Stimulated activated CD8-positive, alpha-beta memory T cell treated with anti-CD3 and anti-CD28 coated beads, Interleukin-4, amount 100 ng/mL, for 4 hours (primary cell): ENCODE measurements around the gene NEU4.
"Not testable (repeated sequence)": the region's sequence is repeated elsewhere in the genome, so short reads cannot be mapped to it uniquely, and the experiment has no call there.

ENCODE experiments used
- DNase-seq, 2 donors: peaks; one replicate each; pipeline ENCODE4 v3.0.0-alpha.2; 2020; ENCODE audit warnings: low read depth in 2 of 2, low spot score in 1 of 2

Gene NEU4

GRCh38 chr2:241798631-241799521 is 10.1 kb upstream of the NEU4 start:
- DNase-seq, result no peak

DNA sequence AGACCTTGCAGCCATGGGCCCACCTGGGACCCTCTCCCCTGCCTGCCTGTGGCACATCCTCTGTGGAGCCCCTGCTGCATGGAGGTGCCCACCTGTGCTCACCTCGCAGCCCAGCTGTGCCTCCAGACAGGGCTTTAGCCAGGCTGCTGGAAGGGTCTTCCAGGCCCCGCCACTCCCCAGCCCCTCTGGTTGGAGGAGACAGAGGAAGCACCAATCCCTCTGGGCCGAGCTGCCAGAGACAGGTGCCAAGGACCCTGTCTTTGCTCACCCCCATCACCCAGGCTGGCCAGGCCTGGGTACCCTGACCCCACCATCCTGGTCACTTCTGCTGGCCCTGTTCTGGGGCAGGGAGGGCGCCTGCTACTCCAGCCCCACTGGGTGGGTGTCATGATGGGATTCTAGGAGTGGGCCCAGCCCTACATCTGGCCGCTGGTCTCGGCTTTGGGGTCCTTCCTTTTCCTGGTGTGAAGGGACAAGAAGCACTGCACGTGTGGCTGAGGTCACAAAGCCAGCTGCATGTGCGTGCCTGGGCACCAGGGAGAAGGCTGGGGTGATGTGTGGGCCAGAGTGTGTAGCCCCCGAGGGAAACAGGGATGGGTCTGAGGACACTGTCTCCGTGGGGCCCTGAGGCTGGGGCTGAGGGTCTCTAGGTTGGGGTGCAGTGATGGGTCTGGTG is 9.3 kb upstream of the NEU4 start:
- no peak for DNase-seq

- not testable (repeated sequence) for DNase-seq
These were observed 8.6 kb upstream of the NEU4 start for GRCh38 chr2:241800198-241800903.

DNA sequence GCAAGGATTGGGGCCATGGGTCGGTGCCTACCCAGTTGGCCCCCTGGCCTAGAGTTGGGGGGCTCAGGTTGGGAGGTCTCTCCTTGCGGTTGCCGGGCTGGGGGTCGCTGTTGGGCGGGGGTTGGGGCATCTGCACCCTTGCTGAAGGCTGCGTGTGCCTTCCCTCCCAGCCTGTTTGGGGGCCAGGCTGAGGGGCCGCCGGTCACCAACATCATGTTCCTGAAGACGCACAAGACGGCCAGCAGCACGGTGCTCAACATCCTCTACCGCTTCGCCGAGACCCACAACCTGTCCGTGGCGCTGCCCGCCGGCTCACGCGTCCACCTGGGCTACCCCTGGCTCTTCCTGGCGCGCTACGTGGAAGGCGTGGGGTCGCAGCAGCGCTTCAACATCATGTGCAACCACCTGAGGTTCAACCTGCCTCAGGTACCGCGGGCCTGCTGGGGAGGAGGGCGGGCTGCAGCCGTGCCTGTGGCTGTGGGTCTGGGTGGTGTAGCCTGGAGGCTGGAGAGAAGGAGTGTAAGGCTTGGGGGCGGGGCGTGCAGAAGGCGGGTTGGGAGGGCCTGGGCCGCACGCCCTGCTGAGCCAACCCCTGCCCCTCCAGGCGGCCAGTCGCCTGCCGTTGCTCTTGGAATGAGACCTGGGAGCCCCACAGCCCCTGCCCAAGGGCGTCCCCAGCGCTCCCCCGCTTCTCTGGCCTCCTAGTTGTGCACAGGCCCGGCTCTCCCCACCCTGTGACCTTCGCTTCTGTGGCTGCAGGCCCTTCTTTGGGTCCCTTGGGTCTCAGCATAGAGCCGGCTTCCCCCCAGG is 7.2 kb upstream of the NEU4 start:
- DNase-seq, result no peak

GRCh38 chr2:241802421-241803318 is 6.3 kb upstream of the NEU4 start:
- no peak for DNase-seq

GRCh38 chr2:241803387-241804325 is 5.3 kb upstream of the NEU4 start:
- no peak for DNase-seq

GRCh38 chr2:241804326-241805229 is 4.4 kb upstream of the NEU4 start:
- no peak for DNase-seq

- DNase-seq, result not testable (repeated sequence)
These were observed 2.8 kb upstream of the NEU4 start for GRCh38 chr2:241806217-241806616.

DNA sequence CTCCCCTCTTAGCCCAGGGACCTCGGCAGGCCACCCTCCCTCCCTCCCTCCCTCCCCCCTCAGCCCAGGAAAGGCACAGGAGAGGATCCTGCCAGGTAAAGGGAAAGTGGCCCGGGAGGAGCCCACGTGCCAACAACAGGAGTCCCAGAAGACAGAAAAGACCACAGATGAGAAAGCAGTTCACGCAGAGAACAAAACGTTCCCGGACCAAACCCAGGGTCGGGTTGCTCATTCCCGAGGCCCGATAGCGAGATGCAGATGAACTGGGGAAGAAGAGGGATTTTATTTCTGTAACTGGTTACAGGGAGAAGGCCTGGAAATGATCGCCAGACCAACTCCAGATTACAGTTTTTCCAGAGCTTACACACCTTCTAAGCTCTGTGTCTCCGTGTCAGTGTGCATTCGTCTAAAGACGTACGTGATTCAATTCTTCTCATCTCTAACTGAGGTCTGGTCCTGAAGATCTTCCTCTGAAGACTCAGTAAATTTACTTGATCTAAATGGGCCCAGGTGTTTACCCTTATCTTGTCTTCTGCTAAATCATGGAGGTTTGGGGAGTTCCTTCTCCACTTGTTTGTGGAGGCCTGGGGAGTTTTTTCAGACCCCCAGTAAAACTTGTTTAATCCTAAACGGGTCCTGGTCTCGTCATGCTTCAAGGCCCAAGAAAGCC is 807 bp upstream of the NEU4 start:
- no peak for DNase-seq

- DNase-seq, result no peak
These were observed 652 bp downstream of the NEU4 start for GRCh38 chr2:241809383-241810306.

DNA sequence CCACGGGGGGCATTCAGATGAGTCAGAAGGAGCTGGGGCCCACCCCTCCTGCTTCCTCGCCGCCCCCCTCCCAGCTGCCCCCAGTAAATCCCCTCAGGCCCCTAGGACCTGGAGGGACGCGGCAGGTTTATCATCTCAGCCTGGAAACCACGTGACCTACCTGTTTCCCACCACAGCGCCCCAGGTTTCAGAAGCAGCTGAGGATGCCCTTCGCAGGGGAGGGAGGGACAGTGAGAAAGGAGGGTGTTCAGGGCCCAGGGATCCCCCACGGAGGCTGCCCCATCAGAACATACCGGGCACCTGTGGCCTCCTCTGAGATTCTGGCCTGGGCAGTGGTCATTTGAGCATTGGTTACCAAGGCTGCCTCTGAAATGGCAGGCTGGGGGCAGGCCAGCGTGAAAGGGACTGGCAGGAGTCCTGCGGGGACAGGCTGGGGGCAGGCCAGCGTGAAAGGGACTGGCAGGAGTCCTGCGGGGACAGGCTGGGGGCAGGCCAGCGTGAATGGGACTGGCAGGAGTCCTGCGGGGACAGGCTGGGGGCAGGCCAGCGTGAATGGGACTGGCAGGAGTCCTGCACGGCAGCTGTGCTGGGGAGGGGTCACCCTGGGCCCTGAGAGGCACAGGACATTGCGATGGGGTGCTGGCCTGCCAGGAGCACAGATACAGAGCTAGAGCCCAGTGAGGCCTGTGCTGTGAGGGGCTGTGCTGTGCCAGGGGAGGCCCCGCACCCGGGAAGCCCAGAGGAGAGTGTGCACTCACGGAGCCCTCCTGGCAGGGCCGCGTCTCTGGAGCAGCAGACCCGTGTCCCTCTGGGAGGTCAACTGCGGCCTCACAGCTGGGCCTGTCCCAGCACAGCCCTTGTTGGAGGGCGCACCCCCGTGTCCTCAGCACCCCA is 1.6 kb downstream of the NEU4 start:
- DNase-seq, result no peak

GRCh38 chr2:241811201-241811951 is 2.4 kb downstream of the NEU4 start:
- no peak for DNase-seq

DNA sequence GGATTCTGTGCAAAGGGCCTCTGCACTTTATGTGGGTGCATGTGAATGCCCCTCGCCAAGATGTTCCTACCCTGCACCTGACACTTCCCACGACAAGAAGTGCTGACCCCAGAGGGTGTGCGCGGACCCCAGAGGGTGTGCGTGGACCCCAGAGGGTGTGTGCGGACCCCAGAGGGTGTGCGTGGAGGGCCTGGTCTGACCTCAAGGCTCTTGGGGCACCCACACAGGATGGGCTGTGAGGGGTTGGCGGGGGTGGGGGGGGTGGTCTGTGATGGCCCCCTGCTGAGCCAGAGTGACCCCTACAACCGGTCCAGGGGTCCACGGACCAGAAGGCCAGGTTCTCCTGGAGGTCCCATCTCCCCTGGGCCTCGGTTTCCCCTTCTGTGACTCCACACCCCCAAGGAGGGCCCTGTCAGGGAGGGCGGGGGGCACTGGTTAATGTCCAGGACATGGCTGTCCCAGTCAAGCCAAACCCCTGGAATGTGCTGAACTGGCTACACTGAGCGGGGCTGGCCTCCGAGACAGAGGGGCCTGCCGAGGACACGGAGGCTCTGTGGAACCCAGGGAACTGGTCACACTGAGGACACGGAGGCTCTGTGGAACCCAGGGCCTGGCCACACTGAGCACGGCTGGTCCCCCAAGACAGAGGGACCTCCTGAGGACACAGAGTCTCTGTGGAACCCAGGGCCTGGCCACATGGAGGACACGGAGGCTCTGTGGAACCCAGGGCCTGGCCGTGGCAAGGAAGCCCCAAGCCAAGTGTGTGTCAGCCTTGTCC is 3.1 kb downstream of the NEU4 start:
- no peak for DNase-seq
